BJ (cell line): Measurements from ENCODE around the gene CEACAM21. TPM values are rescaled to one million over a fixed set of nuclear protein-coding genes. Genes with fewer than 3 reads are reported as not detected.

ENCODE experiments used
- CTCF ChIA-PET: fragments of 350-600 bp; formaldehyde crosslinking; extraction: SDS; loops from one replicate; lab custom pipeline; 2021; ENCODE audit warnings: antibody characterized with exemption, inconsistent platforms; lab: Yijun Ruan, JAX
- POLR2A ChIA-PET: fragments of 300-600 bp; sonication (Branson Sonifier 250); formaldehyde crosslinking; extraction: SDS; loops from one replicate; lab custom pipeline; 2021; ENCODE audit warnings: antibody characterized with exemption; lab: Charles Lee
- DNase-seq: peaks from one replicate; pipeline ENCODE4 v3.0.0-alpha.2; 2011; ENCODE audit warnings: low read depth
- H3K27me3 ChIP-seq: 2 replicates; pipeline ENCODE4 v1.6.0; 2011; ENCODE audit warnings: low read length; ENCODE audit not compliant: control insufficient read depth, insufficient read depth
- H3K36me3 ChIP-seq: 2 replicates; pipeline ENCODE4 v1.5.1; 2011; ENCODE audit warnings: low read length; ENCODE audit not compliant: control insufficient read depth, insufficient read depth
- H3K4me3 ChIP-seq: 2 replicates; pipeline ENCODE4 v1.5.1; 2011; ENCODE audit warnings: low read depth, mild to moderate bottlenecking, control low read depth, low read length
- CTCF ChIP-seq: IDR thresholded peaks from 2 replicates; pipeline ENCODE4 v1.5.1; 2011; ENCODE audit warnings: low read depth, mild to moderate bottlenecking, control low read depth, inconsistent platforms, low read length, moderate library complexity; ENCODE audit not compliant: insufficient read depth
- polyA plus RNA-seq: library from polyadenylated mRNA; depleted of rRNA; stranded (reverse); fragments of >200 nt; gene quantifications from 2 replicates; pipeline ENCODE4 v1.2.3, GENCODE V29; 2011

CEACAM21 gene
- polyA plus RNA-seq, 1 experiment: not detected

GRCh38 chr19:41610789-41611188 lies 34.8 kb downstream of the CEACAM21 start:
- Histone ChIP-seq H3K27me3 (no peaks in the 10 kb centered on the region), H3K36me3 (no peaks in the 10 kb centered on the region), H3K4me3 (no peak overlapping the region)
- no peak for DNase-seq
- ChIA-PET POLR2A (no interaction called here), CTCF (no interaction called here)
- TF ChIP-seq CTCF: no peak

GRCh38 chr19:41612483-41612882 lies 36.5 kb downstream of the CEACAM21 start:
- H3K4me3 ChIP-seq: no peak overlapping the region
- DNase-seq: no peak
- TF ChIP-seq CTCF: no peak
- POLR2A ChIA-PET: no interaction called here
- H3K27me3 ChIP-seq: no peaks in the 10 kb centered on the region
- CTCF ChIA-PET: interaction anchor here (0.6 kb wide), 1 partner anchor 42 kb away, joined by 3 read pairs; no protein-coding TSS in a partner anchor
- no peaks in the 10 kb centered on the region for H3K36me3 ChIP-seq

- no peaks in the 10 kb centered on the region for H3K27me3 ChIP-seq
- DNase-seq: no peak
- ChIA-PET POLR2A (no interaction called here), CTCF (no interaction called here)
- no peak overlapping the region for H3K4me3 ChIP-seq
- TF ChIP-seq CTCF: no peak
- no peaks in the 10 kb centered on the region for H3K36me3 ChIP-seq
Observed at GRCh38 chr19:41615207-41615606, 39.2 kb downstream of the CEACAM21 start.

- POLR2A ChIA-PET: no interaction called here
- no peaks in the 10 kb centered on the region for H3K27me3 ChIP-seq
- CTCF ChIA-PET: interaction anchor here (1.1 kb wide), 1 partner anchor 19 kb away, joined by 4 read pairs; no protein-coding TSS in a partner anchor
- H3K36me3 ChIP-seq: no peaks in the 10 kb centered on the region
- TF ChIP-seq CTCF: no peak
- DNase-seq: no peak
- H3K4me3 ChIP-seq: no peak overlapping the region
Observed at GRCh38 chr19:41616792-41617621, 41.0 kb downstream of the CEACAM21 start.

- POLR2A ChIA-PET: no interaction called here
- CTCF ChIA-PET: interaction anchor here (1.1 kb wide), 1 partner anchor 21 kb away, joined by 4 read pairs; no protein-coding TSS in a partner anchor
- H3K27me3 ChIP-seq: no peaks in the 10 kb centered on the region
Observed at GRCh38 chr19:41617941-41618730, 42.2 kb downstream of the CEACAM21 start.

More at GRCh38 chr19:41617941-41618730, 42.2 kb downstream of the CEACAM21 start:
- no peak for TF ChIP-seq CTCF
- DNase-seq: no peak
- Histone ChIP-seq H3K4me3 (no peak overlapping the region), H3K36me3 (no peaks in the 10 kb centered on the region)
